NT2/D1 (cell line): ENCODE measurements around the gene TMEM79.

Source experiments
- SUZ12 ChIP-seq: IDR thresholded peaks from 2 replicates; pipeline ENCODE4 v1.6.1; 2011; ENCODE audit not compliant: insufficient read length, insufficient read depth; ENCODE audit errors: extremely low read depth
- YY1 ChIP-seq: IDR thresholded peaks from 2 replicates; pipeline ENCODE4 v1.6.1; 2011; ENCODE audit not compliant: insufficient read length, insufficient read depth
- ZNF274 ChIP-seq: IDR thresholded peaks from 2 replicates; pipeline ENCODE4 v1.6.1; 2011; ENCODE audit warnings: mild to moderate bottlenecking, low read depth, low read length

DNA sequence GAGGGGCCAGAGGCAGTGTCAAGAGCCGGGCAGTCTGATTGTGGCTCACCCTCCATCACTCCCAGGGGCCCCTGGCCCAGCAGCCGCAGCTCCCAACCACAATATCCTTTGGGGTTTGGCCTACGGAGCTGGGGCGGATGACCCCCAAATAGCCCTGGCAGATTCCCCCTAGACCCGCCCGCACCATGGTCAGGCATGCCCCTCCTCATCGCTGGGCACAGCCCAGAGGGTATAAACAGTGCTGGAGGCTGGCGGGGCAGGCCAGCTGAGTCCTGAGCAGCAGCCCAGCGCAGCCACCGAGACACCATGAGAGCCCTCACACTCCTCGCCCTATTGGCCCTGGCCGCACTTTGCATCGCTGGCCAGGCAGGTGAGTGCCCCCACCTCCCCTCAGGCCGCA, 42.2 kb upstream of the TMEM79 start, which contains the start of gene BGLAP:
- TF ChIP-seq ZNF274 (no peak), SUZ12 (no peak), YY1 (no peak)
